H54 (cell line): ENCODE results near the gene PI4KA.

Source experiments
- DNase-seq: peaks from one replicate; pipeline ENCODE4 v3.0.0; 2011; ENCODE audit warnings: low spot score, mixed read lengths; ENCODE audit not compliant: insufficient read length
- FAIRE-seq: peaks from 3 replicates; lab custom pipeline; 2011; peaks lifted over from hg19 to GRCh38; lab: Jason Lieb, UNC
- POLR2A ChIP-seq: IDR thresholded peaks from 2 replicates; pipeline ENCODE4 v1.6.1; 2011; ENCODE audit warnings: low read depth, mild to moderate bottlenecking, low read length

PI4KA gene

GRCh38 chr22:20750461-20751184 is 108.0 kb downstream of the PI4KA start:
- no peak for TF ChIP-seq POLR2A
- FAIRE-seq (peak; percentile 48), DNase-seq (peak; percentile 69)

GRCh38 chr22:20749453-20749852 is 109.2 kb downstream of the PI4KA start:
- FAIRE-seq = no peak
- TF ChIP-seq POLR2A = no peak
- no peak for DNase-seq

- TF ChIP-seq POLR2A = no peak
- no peak for DNase-seq
- no peak for FAIRE-seq
Measured at GRCh38 chr22:20748731-20749428, 109.7 kb downstream of the PI4KA start.

GRCh38 chr22:20748082-20748481 is 110.5 kb downstream of the PI4KA start:
- no peak for DNase-seq
- TF ChIP-seq POLR2A = no peak
- FAIRE-seq = no peak

- TF ChIP-seq POLR2A = no peak
- DNase-seq = no peak
- no peak for FAIRE-seq
Measured at GRCh38 chr22:20747223-20747622, 111.4 kb downstream of the PI4KA start.

- FAIRE-seq = no peak
- TF ChIP-seq POLR2A = no peak
- no peak for DNase-seq
Measured at GRCh38 chr22:20746431-20747189, 112.0 kb downstream of the PI4KA start.

- FAIRE-seq (no peak), DNase-seq (no peak)
- no peak for TF ChIP-seq POLR2A
Measured at GRCh38 chr22:20745119-20745518, 113.5 kb downstream of the PI4KA start.

GRCh38 chr22:20744456-20744855 is 114.2 kb downstream of the PI4KA start:
- DNase-seq (no peak), FAIRE-seq (no peak)
- TF ChIP-seq POLR2A = no peak

- no peak for TF ChIP-seq POLR2A
- DNase-seq (no peak), FAIRE-seq (no peak)
Measured at GRCh38 chr22:20742764-20743163, 115.8 kb downstream of the PI4KA start.

- no peak for DNase-seq
- FAIRE-seq = no peak
- TF ChIP-seq POLR2A = no peak
Measured at GRCh38 chr22:20741634-20742581, 116.7 kb downstream of the PI4KA start.

GRCh38 chr22:20741008-20741633 is 117.5 kb downstream of the PI4KA start:
- FAIRE-seq = no peak
- no peak for DNase-seq
- no peak for TF ChIP-seq POLR2A

- DNase-seq = no peak
- TF ChIP-seq POLR2A = no peak
- FAIRE-seq = no peak
Measured at GRCh38 chr22:20740222-20740951, 118.2 kb downstream of the PI4KA start.
